Mesothelial cell of epicardium (in vitro differentiated cells): ENCODE measurements around the gene ACLY. TPM values are rescaled to one million over a fixed set of nuclear protein-coding genes. Genes with fewer than 3 reads are reported as not detected.

Experiments
- DNase-seq, 2 experiments: peaks; one replicate each; pipeline ENCODE4 v3.0.0; 2021; ENCODE audit warnings: low spot score in 2 of 2; ENCODE audit not compliant: unreplicated experiment in 2 of 2
- H3K27ac Mint-ChIP-seq: 2 replicates; pipeline ENCODE4 v1.8.0; 2021; ENCODE audit warnings: mixed read lengths
- H3K27me3 Mint-ChIP-seq: 2 replicates; pipeline ENCODE4 v1.8.0; 2021; ENCODE audit warnings: low read depth, mixed read lengths
- H3K36me3 Mint-ChIP-seq: 2 replicates; pipeline ENCODE4 v1.8.0; 2021; ENCODE audit warnings: mixed read lengths
- H3K4me1 Mint-ChIP-seq: 2 replicates; pipeline ENCODE4 v1.8.0; 2021; ENCODE audit warnings: mixed read lengths
- H3K4me3 Mint-ChIP-seq: 2 replicates; pipeline ENCODE4 v1.8.0; 2021; ENCODE audit warnings: mild to moderate bottlenecking, moderate library complexity, mixed read lengths
- H3K9me3 Mint-ChIP-seq: 2 replicates; pipeline ENCODE4 v1.8.0; 2021; ENCODE audit warnings: mixed read lengths
- CTCF ChIP-seq: fragments of 200-600 bp; sonication (generic); IDR thresholded peaks from one replicate; pipeline ENCODE4 v1.5.0; 2021; ENCODE audit warnings: antibody characterized with exemption; ENCODE audit not compliant: unreplicated experiment
- total RNA-seq: library from RNA; stranded (reverse); gene quantifications from 3 replicates; pipeline ENCODE4 v1.2.1, GENCODE V29; 2021

ACLY gene
- total RNA-seq, 1 donor from 2014 or later = 133 TPM

- H3K27me3 Mint-ChIP-seq = no peaks in the 10 kb centered on the region
- H3K4me1 Mint-ChIP-seq = peaks cover 19% of the 10 kb centered on the region
- peak overlapping the region; percentile 94 for H3K27ac Mint-ChIP-seq
- DNase-seq = peak in 1 of 2 experiments; percentile 59
- TF ChIP-seq CTCF = no peak
- H3K9me3 Mint-ChIP-seq = no peaks in the 10 kb centered on the region
- peaks cover 6% of the 10 kb centered on the region for H3K36me3 Mint-ChIP-seq
- peak overlapping the region; percentile 82 for H3K4me3 Mint-ChIP-seq
Measured at GRCh38 chr17:41965694-41966462, 47.1 kb upstream of the ACLY start.

GRCh38 chr17:41962768-41963434, 44.1 kb upstream of the ACLY start:
- Mint-ChIP-seq H3K4me3 (no peak overlapping the region), H3K27me3 (no peaks in the 10 kb centered on the region), H3K4me1 (peaks cover 23% of the 10 kb centered on the region), H3K27ac (no peak overlapping the region), H3K36me3 (no peaks in the 10 kb centered on the region), H3K9me3 (no peaks in the 10 kb centered on the region)
- peak; percentile 71 for TF ChIP-seq CTCF
- DNase-seq = peak in 1 of 2 experiments; percentile 79

GRCh38 chr17:41962111-41962510, 43.4 kb upstream of the ACLY start:
- DNase-seq = no peak
- H3K36me3 Mint-ChIP-seq = no peaks in the 10 kb centered on the region

GRCh38 chr17:41959336-41960095, 40.8 kb upstream of the ACLY start:
- DNase-seq = no peak
- Mint-ChIP-seq H3K27me3 (no peaks in the 10 kb centered on the region), H3K9me3 (no peaks in the 10 kb centered on the region), H3K36me3 (peaks cover 1% of the 10 kb centered on the region), H3K4me3 (no peak overlapping the region), H3K4me1 (peaks cover 11% of the 10 kb centered on the region), H3K27ac (peak overlapping the region; percentile 64)
- no peak for TF ChIP-seq CTCF

More at GRCh38 chr17:41962111-41962510, 43.4 kb upstream of the ACLY start:
- no peak for TF ChIP-seq CTCF
- Mint-ChIP-seq H3K4me3 (no peak overlapping the region), H3K27ac (no peak overlapping the region), H3K9me3 (no peaks in the 10 kb centered on the region), H3K27me3 (no peaks in the 10 kb centered on the region), H3K4me1 (peaks cover 21% of the 10 kb centered on the region)

GRCh38 chr17:41959030-41959335, 40.2 kb upstream of the ACLY start:
- Mint-ChIP-seq H3K36me3 (peaks cover 1% of the 10 kb centered on the region), H3K27ac (peak overlapping the region; percentile 64), H3K4me3 (no peak overlapping the region), H3K27me3 (no peaks in the 10 kb centered on the region), H3K9me3 (no peaks in the 10 kb centered on the region), H3K4me1 (peaks cover 11% of the 10 kb centered on the region)
- no peak for DNase-seq
- TF ChIP-seq CTCF = no peak
